GM10248 (cell line): ENCODE data around the gene EFNA5.

Source experiments
- CTCF ChIA-PET: fragments of 300-600 bp; sonication (Branson Sonifier 250); formaldehyde crosslinking; extraction: SDS; loops from one replicate; lab custom pipeline; 2021; ENCODE audit warnings: antibody characterized with exemption; lab: Yijun Ruan, JAX
- POLR2A ChIA-PET: fragments of 350-650 bp; sonication (Branson Sonifier 250); formaldehyde crosslinking; extraction: SDS; loops from one replicate; lab custom pipeline; 2020; ENCODE audit warnings: antibody characterized with exemption; lab: Yijun Ruan, JAX
- DNase-seq: peaks from one replicate; pipeline ENCODE4 v3.0.0; 2012; ENCODE audit errors: extremely low spot score
- TF ChIP-seq, protein P1 (sequence below): IDR thresholded peaks from 2 replicates; pipeline ENCODE4 v1.5.1; 2012; ENCODE audit warnings: mild to moderate bottlenecking, low read depth; ENCODE audit errors: extremely low read depth, missing control alignments, control extremely low read depth

Gene EFNA5

DNA sequence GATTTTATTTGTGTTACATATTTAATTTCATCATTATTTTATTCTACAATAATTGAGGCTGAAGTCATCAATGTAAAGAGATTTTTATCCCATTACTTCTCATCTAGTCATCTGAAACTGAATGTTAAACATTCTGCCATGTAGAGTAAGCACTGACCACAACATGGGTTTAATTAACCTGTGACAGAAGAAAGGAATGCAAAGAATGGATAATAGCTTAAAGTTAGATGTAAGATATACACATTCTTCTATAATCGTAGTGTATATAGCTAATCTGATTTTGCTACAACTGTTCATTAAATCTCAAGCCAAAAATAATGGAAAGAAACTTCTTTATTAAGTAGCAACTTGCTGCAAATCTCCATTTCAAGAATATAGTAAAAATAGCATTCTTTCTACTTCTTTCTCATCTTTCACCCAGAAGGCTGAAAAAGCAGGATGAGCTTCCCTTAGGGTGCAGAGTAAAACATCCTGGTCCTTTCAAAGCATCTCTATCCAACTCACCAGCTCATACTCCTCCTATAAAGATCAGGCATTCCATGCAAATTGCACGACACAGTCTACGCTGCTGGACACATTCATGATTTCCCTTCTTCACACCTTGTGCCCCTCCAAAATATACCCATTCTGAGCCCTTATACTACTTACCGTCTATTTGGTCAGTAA lies 115.2 kb downstream of the EFNA5 start:
- no peak for DNase-seq
- ChIA-PET CTCF (interaction anchor here (1.0 to 7.7 kb wide), 7 partner anchors 10 to 22 kb away, joined by 3 to 55 read pairs (median 4); no protein-coding TSS in a partner anchor), POLR2A (no interaction called here)
- TF ChIP-seq, protein P1, sequence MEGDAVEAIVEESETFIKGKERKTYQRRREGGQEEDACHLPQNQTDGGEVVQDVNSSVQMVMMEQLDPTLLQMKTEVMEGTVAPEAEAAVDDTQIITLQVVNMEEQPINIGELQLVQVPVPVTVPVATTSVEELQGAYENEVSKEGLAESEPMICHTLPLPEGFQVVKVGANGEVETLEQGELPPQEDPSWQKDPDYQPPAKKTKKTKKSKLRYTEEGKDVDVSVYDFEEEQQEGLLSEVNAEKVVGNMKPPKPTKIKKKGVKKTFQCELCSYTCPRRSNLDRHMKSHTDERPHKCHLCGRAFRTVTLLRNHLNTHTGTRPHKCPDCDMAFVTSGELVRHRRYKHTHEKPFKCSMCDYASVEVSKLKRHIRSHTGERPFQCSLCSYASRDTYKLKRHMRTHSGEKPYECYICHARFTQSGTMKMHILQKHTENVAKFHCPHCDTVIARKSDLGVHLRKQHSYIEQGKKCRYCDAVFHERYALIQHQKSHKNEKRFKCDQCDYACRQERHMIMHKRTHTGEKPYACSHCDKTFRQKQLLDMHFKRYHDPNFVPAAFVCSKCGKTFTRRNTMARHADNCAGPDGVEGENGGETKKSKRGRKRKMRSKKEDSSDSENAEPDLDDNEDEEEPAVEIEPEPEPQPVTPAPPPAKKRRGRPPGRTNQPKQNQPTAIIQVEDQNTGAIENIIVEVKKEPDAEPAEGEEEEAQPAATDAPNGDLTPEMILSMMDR, result no peak

- DNase-seq, result no peak
- CTCF ChIA-PET, result interaction anchor here (1.0 to 7.7 kb wide), 4 partner anchors 9 to 23 kb away, joined by 3 to 55 read pairs (median 5); no protein-coding TSS in a partner anchor
- POLR2A ChIA-PET, result no interaction called here
- TF ChIP-seq, protein P1, result no peak
Measured at GRCh38 chr5:107554776-107555424, 115.8 kb downstream of the EFNA5 start.

DNA sequence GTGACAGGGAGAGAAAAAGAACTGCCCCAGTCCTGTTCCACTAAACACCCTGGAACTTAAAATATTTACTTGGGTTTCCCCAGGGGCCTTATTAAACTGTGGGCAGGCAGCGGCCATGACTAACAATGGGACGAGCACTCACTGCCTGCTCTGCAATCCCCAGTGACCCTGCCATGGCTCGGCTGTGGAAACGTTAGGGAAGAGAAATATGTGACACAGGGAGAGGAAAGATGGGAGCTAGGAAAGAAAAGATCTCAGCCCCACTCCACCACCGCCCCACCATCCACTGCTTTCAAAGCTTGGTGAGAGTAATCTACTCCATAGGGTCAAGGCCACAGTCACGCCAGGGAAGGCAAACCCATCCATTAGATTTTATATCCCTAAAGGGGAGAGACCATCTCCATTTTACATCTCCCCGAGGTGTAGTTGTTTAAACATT lies 117.6 kb downstream of the EFNA5 start:
- POLR2A ChIA-PET, result no interaction called here
- no peak for DNase-seq
- TF ChIP-seq, protein P1, result no peak
- CTCF ChIA-PET, result interaction anchor here (1.2 to 7.7 kb wide), 6 partner anchors 10 to 30 kb away, joined by 3 to 55 read pairs (median 4); no protein-coding TSS in a partner anchor

DNA sequence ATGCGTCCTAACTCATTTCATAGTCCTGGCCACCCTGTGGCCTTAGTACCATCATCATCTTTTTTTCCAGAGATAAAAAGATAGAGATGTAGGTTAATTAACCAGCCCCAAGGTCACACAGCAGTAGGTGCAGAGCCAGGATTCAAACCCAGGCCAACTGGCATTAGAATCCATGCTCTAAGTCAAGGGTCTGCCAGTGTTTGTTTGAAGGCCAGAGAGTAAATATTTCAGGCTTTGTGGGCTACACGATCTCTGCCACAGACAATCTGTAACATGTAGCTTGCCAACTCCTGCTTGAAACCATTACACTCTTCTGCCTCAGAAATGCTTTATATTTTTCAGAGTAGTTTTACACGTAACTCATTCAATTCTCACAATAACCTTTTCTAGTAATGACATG lies 119.6 kb downstream of the EFNA5 start:
- TF ChIP-seq, protein P1, result no peak
- ChIA-PET POLR2A (no interaction called here), CTCF (interaction anchor here (1.2 to 7.7 kb wide), 4 partner anchors 11 to 20 kb away, joined by 3 to 55 read pairs (median 12); no protein-coding TSS in a partner anchor)
- no peak for DNase-seq

DNA sequence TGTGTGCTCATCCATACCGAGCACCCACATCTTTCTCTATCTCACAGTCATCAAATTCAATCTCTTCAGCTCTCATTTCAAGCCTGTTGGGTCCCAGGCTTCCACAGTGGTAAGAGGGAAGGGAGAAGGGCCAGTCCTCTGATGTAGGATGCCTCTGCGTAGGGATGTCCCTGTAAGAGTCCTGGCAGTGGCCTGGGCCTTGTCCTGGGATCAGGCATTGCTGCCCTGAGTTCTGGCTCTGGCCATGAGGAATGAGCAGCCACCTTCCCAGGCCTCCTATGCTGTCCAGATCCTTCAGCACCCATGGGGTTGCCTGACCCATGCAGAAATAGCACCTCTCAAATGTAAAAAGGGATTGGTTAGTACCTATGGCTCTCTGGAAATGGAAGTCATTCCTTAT lies 121.2 kb downstream of the EFNA5 start:
- TF ChIP-seq, protein P1, result no peak
- CTCF ChIA-PET, result interaction anchor here (0.6 to 7.7 kb wide), 2 partner anchors 17 to 22 kb away, joined by 3 to 55 read pairs; no protein-coding TSS in a partner anchor
- no peak for DNase-seq
- POLR2A ChIA-PET, result no interaction called here

DNA sequence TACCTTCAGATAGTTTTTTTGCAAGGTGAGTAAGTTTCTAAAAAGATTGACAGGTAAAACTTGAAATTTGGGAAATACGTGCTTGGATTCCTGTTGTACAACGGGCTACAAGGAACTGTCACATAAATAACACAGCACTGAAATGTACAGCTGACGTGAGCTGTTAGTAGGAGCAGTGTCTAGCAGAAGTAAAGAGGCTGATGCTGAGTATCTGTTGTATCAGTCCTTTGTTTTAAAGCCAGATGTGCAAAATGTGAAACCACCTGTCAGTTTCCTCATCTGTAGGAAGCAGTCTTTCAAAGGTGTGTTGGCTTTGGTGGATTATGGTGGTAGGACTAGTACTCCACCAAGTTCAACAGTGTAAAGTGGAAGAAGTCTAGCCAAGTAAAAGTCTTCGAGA lies 122.3 kb downstream of the EFNA5 start:
- POLR2A ChIA-PET, result no interaction called here

More for the DNA sequence above, 122.3 kb downstream of the EFNA5 start:
- TF ChIP-seq, protein P1, result no peak
- CTCF ChIA-PET, result interaction anchor here (0.6 kb wide), 1 partner anchor 104 kb away, joined by 3 read pairs; no protein-coding TSS in a partner anchor
- no peak for DNase-seq
